ENCODE results near the gene MYH13.

GRCh38 chr17:10309003-10309974 is 63.5 kb downstream of the MYH13 start:
- TF ChIP-seq CTCF (conservative IDR thresholded peaks at IDR 0.05) (no peak), EZH2 (IDR thresholded peaks at IDR 0.05; ENCODE audit: low read depth) (no peak)
